HG02973 (cell line): ENCODE data around the gene PACS1.
"Not testable (repeated sequence)": the region's sequence is repeated elsewhere in the genome, so short reads cannot be mapped to it uniquely, and the experiment has no call there.

Experiments
- ATAC-seq: cut with Tn5 transposase; IDR thresholded peaks from one replicate; pipeline ENCODE4 v1.9.1; 2021; ENCODE audit warnings: moderate library complexity; ENCODE audit not compliant: unreplicated experiment

Gene PACS1

DNA sequence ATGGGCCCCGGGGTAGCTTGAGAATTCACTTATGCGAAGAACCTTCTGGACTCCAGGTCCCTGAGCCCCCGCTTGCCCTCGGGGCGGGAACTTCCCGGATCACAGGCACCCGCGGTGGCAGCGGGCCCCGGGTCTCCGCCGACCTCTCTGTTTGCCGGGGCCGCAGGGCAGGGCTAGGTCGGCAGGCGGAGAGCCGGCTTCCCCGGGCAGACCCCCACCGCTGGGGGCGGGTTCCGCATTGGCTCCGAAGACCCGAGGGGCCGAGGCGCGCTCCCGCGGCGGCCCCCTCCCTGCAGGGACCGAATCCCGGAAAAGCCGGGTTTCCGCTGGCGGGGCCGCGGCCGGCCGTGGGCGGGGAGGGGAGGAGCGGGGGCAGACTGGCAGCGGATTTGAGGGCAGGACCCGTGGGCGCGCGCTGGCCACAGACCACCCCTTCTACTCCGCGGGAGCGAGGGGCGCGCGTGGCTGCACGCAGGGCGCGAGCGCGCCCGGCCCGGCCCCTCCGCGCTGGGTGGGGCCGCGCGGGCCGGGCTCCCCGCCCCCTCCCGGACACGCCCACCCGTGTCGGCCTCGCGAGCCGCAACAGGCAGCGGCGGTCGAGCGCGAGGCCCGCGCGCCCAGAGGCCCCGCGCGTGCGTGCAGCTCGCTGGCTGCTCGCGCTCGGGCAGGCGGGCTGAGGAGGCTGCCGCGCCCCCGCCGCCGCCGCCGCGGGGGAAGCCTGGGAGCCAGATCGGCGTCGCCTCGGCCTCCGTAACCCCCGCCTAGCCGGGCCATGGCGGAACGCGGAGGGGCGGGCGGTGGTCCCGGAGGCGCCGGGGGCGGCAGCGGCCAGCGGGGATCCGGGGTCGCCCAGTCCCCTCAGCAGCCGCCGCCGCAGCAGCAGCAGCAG lies at the start of gene PACS1:
Gene PACS1 (plus strand): TSS at position 558 of the 889 bp plus-strand sequence. CDS start 215 bp downstream, at position 773.
- ATAC-seq = peak; percentile 39

DNA sequence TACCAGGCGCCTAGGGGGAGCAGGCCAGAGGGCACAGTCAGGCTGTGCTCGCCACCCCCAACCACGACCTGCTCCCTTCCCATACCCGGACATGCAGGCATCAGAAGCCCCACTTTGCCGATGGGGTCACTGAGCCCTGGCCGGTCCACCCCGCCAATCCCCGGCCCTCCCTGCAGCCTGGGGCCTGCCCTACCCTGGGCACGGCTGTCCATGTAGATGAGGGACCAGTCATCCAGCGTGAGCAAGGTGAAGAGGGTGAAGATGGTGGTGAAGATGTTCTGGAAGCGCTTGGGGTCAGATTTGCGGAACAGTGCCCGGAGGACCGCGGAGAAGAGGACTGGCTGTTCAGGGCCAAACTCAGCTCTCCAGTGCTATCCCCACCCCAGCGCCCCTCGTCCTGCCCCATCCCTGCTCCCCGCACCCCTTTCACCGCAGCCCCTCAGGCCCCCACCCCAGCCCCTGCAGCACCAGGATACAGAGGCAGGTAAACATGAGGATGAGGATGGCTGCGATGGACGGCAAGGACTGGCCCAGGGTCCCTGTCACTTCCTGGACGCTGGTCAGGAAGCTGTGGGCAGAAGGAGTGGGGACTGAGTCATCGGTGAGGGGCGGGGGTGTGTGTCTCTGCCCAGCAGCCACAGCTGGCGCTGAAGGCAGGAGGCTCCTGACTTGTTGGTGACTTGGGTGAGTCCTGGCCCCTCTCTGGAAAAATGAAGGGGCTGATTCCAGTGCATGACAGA lies 49.3 kb upstream of the PACS1 start:
- ATAC-seq = no peak

DNA sequence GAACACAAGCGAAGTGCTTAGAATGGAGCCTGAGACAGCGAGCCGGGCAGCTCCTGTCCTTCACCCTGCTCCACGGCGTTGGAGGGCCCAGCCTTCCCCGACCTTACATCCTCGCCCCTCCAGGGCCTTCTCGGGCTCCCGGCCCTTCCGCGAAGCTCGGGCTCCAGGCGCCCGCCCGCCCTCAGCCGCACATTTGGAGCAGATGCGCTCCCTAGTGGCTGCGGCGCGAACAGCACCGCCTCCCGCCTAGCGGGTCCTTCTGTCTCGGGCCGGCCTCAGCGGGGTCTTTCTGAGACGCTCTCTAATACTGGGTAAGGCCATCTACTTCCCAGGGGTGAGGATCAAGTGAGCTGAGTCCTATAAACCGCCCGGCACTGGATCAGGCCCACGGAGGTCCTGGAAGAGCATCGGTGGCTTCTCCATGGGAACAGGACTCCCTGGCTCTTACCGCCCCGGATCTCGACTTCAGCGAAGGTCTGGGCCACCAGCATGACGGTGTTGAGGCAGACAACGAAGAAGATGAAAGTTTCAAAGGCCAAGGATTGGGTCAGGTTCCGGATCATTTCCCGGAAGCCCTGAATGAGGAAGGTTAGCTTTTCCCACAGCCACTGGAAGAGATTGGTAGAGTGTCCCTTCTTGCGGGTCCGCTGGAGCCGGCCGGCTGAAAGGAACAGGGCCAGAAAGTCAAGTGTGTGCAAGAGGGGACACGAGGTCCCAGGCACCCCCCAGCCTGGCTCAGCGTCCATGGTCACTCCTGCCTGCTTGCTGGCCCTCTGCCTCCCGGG lies 47.5 kb upstream of the PACS1 start:
- no peak for ATAC-seq

DNA sequence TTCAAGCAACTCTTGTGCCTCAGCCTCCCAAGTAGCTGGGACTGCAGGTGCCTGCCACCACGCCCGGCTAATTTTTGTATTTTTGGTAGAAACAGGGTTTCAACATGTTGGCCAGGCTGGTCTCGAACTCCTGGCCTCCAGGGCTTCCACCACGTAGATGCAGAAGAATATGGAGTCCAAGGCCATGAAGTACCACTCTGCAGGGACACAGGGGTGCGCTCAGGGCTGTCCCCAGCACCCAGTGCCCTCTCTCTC lies 47.0 kb upstream of the PACS1 start:
- ATAC-seq = not testable (repeated sequence)

DNA sequence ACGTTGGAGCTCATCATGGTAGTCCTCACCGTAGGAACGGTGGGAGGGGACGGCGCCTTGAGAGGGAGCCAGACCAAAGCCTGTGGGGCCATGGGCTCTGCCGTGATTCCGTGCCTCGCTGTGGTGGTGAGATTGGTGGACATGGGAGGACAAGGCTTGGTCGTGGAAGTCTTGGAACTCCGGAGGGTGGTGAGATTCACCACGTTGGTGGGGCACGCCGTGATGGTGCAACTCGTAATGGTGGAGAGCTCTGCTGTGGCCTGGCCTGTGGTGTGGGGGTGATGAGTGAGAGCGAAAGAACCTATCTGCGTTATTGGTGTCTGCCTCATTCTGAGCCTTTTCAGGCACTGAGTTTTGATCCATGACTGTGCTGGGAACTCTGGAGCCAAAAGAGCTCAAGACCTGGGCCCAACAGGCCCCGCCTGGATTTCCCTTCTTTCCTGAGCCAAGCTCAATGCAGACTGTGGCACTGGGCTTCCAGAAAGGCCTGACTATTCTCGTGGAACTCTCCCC lies 44.0 kb upstream of the PACS1 start, which contains the start of gene CATSPER1:
Gene CATSPER1 (minus strand): TSS at position 463 of the 513 bp plus-strand sequence. CDS start 100 bp downstream, at position 363.
- no peak for ATAC-seq

DNA sequence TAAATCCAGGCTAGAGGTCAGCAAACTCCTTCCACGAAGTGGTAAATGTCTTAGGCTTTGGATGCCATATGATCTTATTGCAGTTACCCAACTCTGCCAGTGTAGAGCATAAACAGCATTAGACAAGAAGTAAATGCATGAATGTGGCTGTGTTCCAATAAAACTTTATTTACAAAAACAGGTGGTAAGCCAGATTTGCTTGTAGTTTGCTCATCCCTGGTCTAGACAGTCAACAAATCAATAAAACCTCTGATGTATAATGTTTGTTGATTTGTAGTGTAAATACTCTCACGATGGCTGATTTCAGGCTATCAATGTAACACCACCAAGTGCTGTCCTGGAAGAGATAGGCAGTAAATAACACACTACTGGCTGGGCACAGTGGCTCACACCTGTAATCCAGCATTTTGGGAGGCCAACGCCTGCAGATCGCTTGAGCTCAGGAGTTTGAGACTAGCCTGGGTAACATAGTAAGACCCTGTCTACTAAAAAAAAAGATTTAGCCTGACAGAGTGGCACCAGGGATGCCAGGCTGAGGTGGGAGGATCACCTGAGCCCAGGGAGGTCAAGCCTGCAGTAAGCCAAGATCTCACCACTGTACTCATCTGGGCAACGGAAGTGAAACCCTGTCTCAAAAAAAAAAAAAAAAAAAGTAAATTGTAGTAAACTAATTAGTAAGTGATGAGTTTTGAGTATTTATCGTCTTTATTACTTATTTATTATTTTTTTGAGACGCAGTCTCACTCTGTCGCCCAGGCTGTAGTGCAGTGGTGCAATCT lies 36.9 kb upstream of the PACS1 start:
- ATAC-seq = no peak

DNA sequence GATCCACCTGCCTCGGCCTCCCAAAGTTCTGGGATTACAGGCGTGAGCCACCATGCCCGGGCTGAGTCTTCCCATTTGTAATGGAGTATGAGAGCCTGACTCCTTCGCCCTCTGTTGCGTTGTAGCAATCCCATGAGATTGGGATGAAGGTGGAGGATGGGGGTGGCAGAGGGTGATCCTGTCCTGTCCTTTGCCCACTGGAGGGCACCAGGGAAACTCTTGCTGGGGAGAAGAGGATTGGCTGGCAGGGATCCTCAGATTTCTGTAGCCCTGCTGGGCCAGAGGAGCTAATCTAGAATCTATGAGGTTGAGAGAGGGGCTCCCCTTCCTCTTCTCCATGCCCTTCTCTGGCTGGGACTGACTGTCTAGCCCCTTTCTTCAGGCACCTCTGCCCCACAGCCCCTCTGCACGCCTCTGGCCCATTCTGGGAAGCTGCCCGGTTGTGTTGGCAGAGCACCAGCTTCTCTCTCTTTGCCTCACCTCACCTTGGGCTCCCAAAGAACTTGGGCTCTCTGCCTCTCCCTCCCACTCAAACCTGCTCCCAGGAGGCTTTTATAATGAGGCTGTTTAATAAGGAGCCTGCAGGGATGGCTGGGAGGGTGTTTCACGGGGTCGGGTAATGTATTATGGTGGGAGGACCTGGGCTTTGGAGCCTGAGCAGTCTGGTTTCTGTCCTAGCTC lies 34.3 kb upstream of the PACS1 start:
- ATAC-seq = no peak

DNA sequence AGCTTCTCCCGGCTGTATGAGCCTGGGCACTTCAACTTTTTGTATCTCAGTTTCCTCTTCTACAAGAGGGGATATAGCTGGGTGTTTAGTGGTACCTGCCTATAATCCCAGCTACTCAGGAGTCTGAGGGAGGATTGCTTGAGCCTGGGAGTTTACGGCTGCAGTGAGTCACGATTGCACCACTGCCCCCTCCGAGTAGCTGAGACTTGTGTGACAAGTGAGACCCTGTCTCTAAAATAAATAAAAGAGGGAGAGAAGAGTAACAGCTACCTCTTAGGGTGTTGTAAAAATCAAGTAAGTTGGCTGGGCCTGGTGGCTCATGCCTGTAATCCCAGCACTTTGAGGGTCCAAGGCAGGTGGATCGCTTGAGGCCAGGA lies 33.8 kb upstream of the PACS1 start:
- no peak for ATAC-seq

DNA sequence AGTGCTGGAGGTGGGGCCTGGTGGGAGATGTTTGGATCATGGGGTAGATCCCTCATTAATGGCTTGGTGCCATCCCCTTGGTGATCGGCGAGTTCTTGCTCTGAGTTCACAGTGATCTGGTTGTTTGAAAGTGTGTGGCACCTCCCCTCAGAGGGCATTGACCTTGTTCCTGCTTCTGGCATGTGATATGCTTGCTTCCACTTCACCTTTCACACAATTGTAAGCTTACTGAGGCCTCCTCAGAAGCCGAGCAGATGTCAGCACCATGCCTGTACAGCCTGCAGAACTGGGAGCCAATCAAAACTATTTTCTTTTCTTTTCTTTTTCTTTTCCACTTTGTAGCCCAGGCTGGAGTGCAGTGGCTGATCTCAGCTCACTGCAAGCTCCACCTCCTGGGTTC lies 32.7 kb upstream of the PACS1 start:
- ATAC-seq = no peak

DNA sequence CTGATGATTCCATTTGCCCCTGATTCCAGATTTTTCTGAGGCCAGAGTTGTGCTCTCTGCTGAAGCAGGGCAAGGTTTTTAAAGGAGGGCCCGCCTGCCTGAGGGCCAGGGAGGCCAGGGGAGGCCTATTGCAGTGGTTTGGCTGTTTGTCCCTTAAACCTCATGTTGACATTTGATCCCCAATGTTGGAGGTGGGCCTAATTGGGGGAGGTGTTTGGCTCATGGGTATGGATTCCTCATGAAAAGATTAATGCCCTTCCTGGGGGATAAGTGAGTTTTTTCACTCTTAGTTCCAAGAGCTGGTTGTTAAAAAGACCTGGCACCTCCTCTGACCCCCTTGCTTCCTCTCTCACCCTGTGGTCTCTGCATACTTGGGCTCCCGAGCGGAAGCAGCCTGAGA lies 30.3 kb upstream of the PACS1 start:
- no peak for ATAC-seq

DNA sequence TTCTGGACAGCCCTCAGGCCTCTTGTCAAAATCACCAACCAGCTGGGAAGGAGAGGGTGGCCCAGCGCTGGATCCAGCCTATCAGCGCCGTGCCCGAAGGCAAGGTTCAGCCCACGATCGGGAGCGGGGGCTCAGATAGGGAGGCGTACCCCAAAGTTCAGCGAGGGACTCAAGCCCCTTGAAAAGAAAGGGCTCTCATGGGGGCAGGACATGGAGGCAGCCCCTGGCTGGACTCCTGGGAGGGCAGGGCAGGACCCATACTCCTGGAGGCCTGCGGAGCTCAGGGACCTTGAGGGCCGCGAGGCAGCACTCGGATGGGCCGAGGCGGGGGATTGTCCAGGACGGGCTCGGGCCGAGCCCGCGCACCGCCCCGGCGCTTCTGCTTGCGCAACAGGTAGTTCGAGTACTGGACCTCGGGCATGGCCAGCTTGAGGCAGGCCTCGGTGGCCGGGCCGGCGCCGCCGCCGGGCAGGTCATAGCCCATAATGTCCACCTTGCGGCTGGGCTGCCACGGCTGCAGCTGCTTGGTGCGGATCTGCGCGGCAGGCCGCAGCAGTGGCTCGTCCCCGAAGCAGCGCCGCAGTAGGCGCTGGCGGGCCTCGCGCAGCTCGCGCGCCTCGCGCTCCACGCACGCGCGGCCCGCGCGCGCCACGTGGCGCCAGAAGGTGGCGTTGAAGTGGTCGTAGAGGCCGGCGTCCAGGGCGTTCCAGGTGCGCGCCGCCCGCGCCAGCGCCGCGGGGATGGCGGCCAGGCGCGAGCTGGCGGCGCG lies 27.7 kb upstream of the PACS1 start:
- ATAC-seq = no peak

DNA sequence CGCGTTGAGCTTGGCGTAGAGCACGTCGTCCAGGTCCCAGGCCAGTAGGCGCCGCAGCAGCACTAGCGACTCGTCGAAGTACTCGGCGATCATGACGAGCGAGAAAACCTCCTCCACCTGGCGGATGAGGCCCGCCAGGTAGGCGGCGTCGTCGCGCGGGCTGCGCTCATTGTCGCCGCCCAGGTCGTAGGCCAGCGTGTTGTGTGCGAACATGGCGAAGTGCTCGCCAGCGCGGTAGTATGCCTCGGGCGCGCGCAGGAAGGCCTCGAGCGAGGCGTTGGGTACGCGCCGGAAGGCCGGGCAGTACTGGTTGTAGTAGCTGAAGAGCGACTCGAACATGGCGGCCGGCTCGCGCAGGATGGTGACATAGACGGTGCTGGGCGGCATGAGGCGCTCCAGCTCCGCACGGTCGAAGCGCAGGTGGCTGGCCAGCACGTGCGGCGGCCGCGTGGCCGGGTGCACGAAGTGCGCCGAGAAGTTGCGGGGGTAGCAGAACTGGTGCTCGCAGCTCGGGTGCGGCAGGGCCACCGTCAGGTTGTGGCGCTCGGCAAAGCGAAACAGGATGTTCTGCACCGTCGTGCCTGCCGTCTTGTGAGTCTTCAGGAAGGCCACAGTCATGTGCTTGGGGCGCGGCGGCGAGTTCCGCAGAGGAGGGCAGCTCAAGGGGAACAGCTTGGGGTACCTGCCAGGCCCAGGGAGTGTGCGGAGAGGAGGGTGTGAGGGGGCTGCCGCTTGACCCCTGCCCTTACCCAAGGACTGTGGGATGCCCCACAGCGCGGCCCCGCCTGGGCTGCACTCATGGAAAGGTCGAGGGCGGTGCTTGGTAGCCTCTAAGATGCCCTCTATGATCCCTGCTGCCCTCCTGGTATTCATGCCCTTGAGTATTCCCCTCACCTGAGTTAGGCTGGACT lies 26.8 kb upstream of the PACS1 start:
- no peak for ATAC-seq

DNA sequence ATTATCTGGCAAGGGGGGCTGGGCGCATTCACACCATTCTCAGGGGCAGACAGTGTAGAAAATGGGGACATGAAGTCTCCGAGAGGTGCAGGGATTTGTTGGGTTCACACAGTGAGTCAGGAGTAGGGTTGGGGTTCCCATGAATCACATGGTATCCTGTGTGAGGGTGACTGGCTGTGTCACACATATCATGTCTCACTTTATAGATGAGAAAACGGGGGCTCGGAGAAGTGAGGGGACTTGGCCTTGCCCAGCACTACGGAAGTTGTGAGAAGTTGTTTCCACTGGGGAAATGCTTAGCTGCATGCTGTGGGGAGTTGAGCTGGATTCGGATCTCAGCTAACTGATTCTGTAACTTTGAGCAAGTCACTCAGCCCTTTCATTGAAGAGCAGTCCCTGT lies 25.3 kb upstream of the PACS1 start:
- no peak for ATAC-seq

DNA sequence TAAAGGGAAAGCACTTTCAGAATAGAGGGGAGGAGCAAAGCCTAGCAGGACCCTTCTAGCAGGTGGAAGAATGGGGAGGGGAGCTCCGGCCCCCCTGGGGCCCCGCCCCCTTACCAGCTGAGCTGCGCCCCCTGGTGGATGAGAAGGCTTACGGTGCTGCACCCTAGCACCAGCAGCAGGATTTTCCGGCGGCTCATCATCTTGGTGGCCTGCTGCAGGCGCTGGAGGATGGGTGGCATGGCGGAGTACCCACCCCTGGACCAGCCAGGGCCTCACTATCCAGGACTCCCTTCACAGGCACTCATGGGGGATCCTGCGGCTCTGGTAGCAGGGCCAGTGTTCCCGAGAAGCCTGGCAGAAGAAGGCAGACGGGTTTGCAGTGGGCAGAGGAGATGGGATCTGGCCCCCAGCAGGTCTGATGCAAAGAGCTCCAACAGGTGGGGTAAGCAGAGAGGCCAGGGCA lies 24.9 kb upstream of the PACS1 start:
- ATAC-seq = peak; percentile 54

DNA sequence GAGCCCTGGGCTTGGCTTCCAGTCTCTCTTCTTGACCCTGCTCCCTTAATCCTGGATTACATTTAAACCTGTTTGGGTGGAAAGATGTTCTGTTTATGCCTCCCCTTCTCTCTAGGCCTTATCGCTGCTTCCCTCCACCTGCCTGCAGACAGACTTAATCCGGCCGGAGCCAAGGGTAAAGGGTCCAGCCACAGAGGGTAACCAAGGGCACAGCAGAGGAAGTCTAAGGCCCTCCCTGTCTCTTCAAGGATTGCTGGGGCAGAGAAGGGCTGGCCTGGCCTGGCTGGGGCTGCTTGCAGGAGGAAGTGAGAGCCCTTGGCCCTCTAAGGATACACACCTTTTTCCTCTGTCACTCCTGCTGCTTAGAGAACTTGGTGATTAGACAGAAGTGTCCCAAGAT lies 23.2 kb upstream of the PACS1 start:
- ATAC-seq = no peak

DNA sequence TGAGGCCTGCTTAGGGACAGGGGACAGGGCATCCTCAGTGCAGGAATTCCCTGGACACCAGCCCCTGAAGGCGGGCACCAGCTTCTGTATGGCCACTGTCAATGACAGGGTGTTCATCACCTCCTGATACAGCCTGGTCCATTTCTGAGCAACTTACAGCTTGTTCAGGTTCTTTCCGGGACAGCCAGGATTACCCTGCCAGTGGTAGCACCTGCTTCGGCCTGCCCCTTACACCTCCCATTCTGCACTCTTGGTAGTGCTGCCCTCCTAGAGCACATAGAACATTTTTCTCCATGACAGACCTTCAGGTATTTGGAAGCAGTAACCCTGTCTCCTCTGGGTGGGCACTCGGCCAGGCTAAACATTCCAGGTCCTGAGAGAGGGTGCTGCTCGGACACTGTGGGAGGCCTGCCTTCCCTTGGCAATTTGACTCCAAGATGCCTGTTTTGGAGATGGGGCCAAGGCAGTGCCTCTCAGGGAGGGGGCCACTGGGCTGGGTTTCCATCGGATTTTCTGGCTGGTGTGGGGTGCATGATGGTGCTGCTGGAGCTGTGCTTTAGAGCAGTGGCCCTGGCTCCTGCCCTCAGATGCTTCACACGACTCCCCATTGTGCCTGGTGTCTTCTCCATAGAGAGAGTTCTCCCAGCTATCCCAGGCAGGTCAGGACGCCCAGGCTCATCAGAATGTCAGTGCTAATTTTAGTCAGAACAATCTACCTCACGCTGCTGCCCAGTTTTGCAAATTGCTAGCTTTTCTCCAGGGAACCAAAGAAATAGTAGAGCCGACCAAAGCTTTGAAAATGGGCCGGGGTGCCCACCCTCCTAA lies 22.3 kb upstream of the PACS1 start:
- ATAC-seq = no peak
